Left ventricle myocardium inferior (tissue), 1 donor: ENCODE data around the gene SPIN2A. TPM values are rescaled to one million over a fixed set of nuclear protein-coding genes. Genes with fewer than 3 reads are reported as not detected.
"Not testable (repeated sequence)": the region's sequence is repeated elsewhere in the genome, so short reads cannot be mapped to it uniquely, and the experiment has no call there.

Source experiments
- DNase-seq: peaks from one replicate; pipeline ENCODE4 v3.0.0-alpha.2; 2020
- H3K27ac ChIP-seq: fragments of 200-600 bp; replicated peaks from 2 replicates; pipeline ENCODE4 v1.8.0; 2021
- H3K27me3 ChIP-seq: fragments of 200-600 bp; 2 replicates; pipeline ENCODE4 v1.8.0; 2021; ENCODE audit warnings: low read depth
- H3K36me3 ChIP-seq: fragments of 200-600 bp; 2 replicates; pipeline ENCODE4 v1.8.0; 2021
- H3K4me1 ChIP-seq: fragments of 200-600 bp; 2 replicates; pipeline ENCODE4 v1.8.0; 2021
- H3K4me3 ChIP-seq: fragments of 200-600 bp; 2 replicates; pipeline ENCODE4 v1.8.0; 2021; ENCODE audit warnings: mild to moderate bottlenecking, moderate library complexity
- H3K9me3 ChIP-seq: fragments of 200-600 bp; replicated peaks from 2 replicates; pipeline ENCODE4 v1.8.0; 2021
- CTCF ChIP-seq: fragments of 200-600 bp; IDR thresholded peaks from 2 replicates; pipeline ENCODE4 v1.8.0; 2021; ENCODE audit warnings: antibody characterized with exemption, mild to moderate bottlenecking, borderline replicate concordance
- intact Hi-C: fragments of 100-400 bp; cut with micrococcal nuclease; formaldehyde crosslinking; loops from one replicate; pipeline ENCODE4 v1.11.0; 2022
- total RNA-seq: library from RNA; stranded (reverse); fragmentation: NEBNext Ultra II Directional; extraction: Animal tissue kit (Norgen Biotek cat#: 25700); gene quantifications from one replicate; pipeline ENCODE4 v1.2.1, GENCODE V29; 2021
- donor health status: DM: no; HTN: yes; CAD: no; lungs with severe emphysema.

Gene SPIN2A
- total RNA-seq, 1 donor from 2014 or later, result 0.22 TPM

GRCh38 chrX:57132046-57132445 is 5.2 kb downstream of the SPIN2A start:
- no peaks in the 10 kb centered on the region for H3K36me3 ChIP-seq
- DNase-seq, result no peak
- no peak for TF ChIP-seq CTCF
- intact Hi-C loops, result no loop called here
- H3K27ac ChIP-seq, result no peak overlapping the region
- H3K27me3 ChIP-seq, result no peaks in the 10 kb centered on the region
- no peaks in the 10 kb centered on the region for H3K4me1 ChIP-seq
- H3K9me3 ChIP-seq, result no peaks in the 10 kb centered on the region
- H3K4me3 ChIP-seq, result no peak overlapping the region

- DNase-seq, result no peak
- no peaks in the 10 kb centered on the region for H3K9me3 ChIP-seq
- H3K27me3 ChIP-seq, result no peaks in the 10 kb centered on the region
- peak overlapping the region; percentile 88 for H3K27ac ChIP-seq
- no peak for TF ChIP-seq CTCF
- no peaks in the 10 kb centered on the region for H3K36me3 ChIP-seq
- H3K4me1 ChIP-seq, result peaks cover 6% of the 10 kb centered on the region
- peak overlapping the region; percentile 75 for H3K4me3 ChIP-seq
- intact Hi-C loops, result no loop called here
These were observed 15.4 kb downstream of the SPIN2A start for GRCh38 chrX:57121816-57122215.

- Histone ChIP-seq H3K4me3 (peak within 1 kb of the TSS; percentile 75), H3K27me3 (no peaks in the 10 kb centered on the region), H3K36me3 (no peaks in the 10 kb centered on the region), H3K9me3 (no peaks in the 10 kb centered on the region), H3K4me1 (peaks cover 6% of the 10 kb centered on the region), H3K27ac (peak within 1 kb of the TSS; percentile 88)
- DNase-seq, result peak; percentile 78
- intact Hi-C loops, result no loop called here
- peak; percentile 15 for TF ChIP-seq CTCF
These were observed 15.9 kb downstream of the SPIN2A start, which contains the start of gene SPIN2B for GRCh38 chrX:57121162-57121755. Gene SPIN2B, minus strand, starts transcription at chrX:57121548.

- H3K4me3 ChIP-seq, result peak overlapping the region; percentile 75
- H3K9me3 ChIP-seq, DNase-seq, H3K27me3 ChIP-seq, H3K4me1 ChIP-seq, H3K36me3 ChIP-seq, intact Hi-C loops: not testable (repeated sequence)
- peak overlapping the region; percentile 88 for H3K27ac ChIP-seq
These were observed 16.5 kb downstream of the SPIN2A start for GRCh38 chrX:57120619-57121161.

- DNase-seq, result no peak
- peaks cover 6% of the 10 kb centered on the region for H3K4me1 ChIP-seq
- no peak for TF ChIP-seq CTCF
- H3K27ac ChIP-seq, result no peak overlapping the region
- no peak overlapping the region for H3K4me3 ChIP-seq
- no peaks in the 10 kb centered on the region for H3K27me3 ChIP-seq
- H3K9me3 ChIP-seq, result no peaks in the 10 kb centered on the region
- intact Hi-C loops, result no loop called here
- H3K36me3 ChIP-seq, result no peaks in the 10 kb centered on the region
These were observed 17.8 kb downstream of the SPIN2A start for GRCh38 chrX:57119416-57119815.

- H3K4me3 ChIP-seq, H3K27ac ChIP-seq, intact Hi-C loops, H3K9me3 ChIP-seq, DNase-seq, H3K27me3 ChIP-seq, H3K4me1 ChIP-seq, H3K36me3 ChIP-seq: not testable (repeated sequence)
These were observed 19.6 kb downstream of the SPIN2A start for GRCh38 chrX:57117566-57117965.
